Glomerular visceral epithelial cell (primary cell): ENCODE data around the gene AHCTF1.

Source experiments
- DNase-seq: peaks from one replicate; pipeline ENCODE4 v3.0.0-alpha.2; 2016; ENCODE audit errors: extremely low spot score

AHCTF1 gene

DNA sequence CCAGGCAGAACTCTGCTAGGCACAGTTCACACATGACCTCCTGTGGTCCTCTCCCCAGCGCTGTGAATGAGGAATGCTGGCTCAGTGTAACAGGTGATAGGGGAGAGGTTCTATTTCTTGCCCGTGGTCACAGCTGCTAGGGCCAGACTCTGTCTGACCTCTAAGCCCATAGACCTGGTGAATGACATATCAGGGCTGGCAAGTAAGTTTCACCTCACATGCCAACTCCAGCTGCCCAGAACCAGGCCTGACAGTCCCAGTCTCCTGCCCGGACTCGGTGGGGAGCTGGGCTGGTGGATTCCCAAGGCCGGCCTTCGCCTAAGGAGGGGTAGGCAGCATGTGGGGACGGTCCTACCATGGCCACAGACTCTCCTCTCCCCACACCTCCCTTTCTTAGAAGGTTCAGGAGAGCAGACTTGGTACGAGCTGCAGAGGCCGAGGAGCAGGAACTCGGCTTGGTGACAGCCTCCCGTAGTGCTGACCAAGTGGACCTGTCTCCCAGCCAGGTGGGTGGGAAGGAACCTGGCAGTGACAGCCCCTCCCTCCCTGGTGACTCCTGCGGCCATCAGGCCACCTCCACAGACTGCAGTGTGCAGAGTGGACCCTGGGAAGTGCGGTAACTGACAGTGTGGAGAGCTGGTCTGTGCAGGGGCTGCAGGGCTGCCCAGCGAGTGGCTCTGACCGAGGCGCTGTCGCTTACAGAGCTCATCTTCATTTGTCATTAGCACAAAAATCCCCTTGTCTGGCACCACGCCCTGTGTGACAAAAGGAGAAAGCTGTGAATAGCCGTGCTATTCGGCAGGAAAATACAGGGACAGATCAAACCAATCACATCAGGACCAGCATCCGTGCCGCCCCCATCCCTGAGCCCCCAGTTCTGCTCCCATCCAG, 132.9 kb downstream of the AHCTF1 start:
- DNase-seq, result no peak

- DNase-seq, result no peak
These were observed 133.6 kb downstream of the AHCTF1 start for GRCh38 chr1:246798107-246798506.

GRCh38 chr1:246797597-246797996, 134.2 kb downstream of the AHCTF1 start:
- no peak for DNase-seq

GRCh38 chr1:246797157-246797556, 134.6 kb downstream of the AHCTF1 start:
- DNase-seq, result no peak

DNA sequence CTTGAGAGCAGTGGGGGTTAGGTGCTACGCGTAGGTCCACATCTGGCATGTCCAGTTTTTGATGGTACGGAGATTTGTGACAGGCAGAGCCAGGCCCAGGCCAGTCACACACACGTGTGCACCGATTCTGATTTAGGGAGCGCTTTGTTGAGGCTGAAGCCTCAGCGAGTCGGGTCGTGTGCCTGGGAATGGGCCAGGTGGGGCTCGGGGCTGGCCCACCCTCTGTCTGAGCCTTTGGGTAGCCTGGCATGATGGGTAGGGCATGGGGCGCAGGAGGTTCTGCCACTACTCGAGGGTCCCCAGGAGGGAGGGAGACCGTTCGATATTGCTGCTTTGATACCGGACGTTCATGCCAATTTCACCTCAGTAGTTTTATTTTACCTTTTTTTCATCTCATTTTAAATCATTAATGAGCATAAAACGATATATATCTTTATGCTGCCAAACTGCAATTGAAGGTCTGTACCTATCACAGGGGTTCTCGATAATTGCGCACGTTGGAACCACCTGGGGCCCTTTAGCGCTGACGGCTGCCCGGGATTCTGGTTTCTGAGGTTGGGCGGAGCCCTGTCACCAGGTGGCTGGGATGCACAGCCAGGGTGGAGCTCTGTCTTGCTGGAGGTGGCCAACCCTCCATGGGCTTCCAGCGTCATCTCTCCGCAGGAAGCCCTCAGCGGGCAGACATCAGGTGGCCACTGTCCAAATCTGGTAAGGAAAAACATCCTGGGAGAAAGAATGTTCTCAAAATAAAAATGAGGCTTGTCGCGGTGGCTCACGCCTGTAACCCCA, 135.6 kb downstream of the AHCTF1 start:
- DNase-seq, result no peak

- no peak for DNase-seq
These were observed 136.7 kb downstream of the AHCTF1 start for GRCh38 chr1:246794828-246795671.

- no peak for DNase-seq
These were observed 137.5 kb downstream of the AHCTF1 start for GRCh38 chr1:246794048-246794827.

DNA sequence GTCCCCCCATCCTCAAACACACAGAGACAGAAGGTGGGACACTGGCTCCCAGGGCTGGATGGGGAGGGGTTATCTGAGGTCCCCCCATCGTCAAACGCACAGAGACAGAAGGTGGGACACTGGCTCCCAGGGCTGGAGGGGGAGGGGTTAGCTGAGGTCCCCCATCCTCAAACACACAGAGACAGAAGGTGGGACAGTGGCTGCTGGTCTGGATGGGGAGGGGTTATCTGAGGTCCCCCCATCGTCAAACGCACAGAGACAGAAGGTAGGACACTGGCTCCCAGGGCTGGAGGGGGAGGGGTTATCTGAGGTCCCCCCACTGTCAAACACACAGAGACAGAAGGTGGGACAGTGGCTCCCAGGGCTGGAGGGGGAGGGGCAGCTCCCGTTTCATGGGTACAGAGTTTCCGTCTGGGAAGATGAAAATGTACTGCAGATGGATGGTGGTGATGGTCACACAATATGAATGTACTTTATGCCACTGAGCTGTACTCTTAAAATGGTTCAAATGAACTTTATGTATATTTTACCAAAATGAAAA, 138.3 kb downstream of the AHCTF1 start:
- DNase-seq, result no peak

- no peak for DNase-seq
These were observed 139.1 kb downstream of the AHCTF1 start for GRCh38 chr1:246792603-246793002.

DNA sequence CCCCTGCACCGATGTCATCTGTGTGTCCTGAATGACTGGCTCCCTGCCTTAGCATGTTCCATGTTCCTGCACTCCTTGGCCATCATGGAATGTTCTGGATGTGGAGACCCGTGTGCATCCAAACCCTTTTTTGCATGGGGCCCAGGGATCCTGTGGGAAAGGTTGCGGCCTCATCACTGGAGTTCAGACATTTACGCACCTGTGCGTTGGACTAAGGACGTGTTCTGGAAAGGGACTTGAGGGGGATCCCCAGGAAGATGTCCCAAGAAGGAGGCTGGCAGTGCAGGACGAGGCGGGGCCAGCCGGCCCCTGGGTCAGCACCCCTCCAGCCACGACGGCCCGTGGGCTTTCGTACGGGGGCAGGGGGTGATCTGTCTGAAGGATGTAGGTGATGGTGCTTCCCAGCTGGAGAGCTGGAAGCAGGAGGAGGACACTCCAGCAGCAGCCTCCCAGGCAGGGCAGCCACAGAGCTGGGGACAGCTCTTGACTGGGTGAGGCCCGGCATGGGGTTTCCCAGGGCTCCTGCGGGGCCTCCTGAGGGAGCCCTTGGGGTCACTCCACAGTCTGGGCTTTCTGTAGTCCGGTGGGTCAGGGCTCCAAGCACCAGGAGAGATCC, 140.3 kb downstream of the AHCTF1 start:
- no peak for DNase-seq

GRCh38 chr1:246790833-246791232, 140.9 kb downstream of the AHCTF1 start:
- no peak for DNase-seq

GRCh38 chr1:246790364-246790763, 141.4 kb downstream of the AHCTF1 start:
- DNase-seq, result no peak

- no peak for DNase-seq
These were observed 142.1 kb downstream of the AHCTF1 start for GRCh38 chr1:246789454-246790339.
